Gastrocnemius medialis (tissue), 4 donors: ENCODE measurements around the gene KLHL29. TPM values are rescaled to one million over a fixed set of nuclear protein-coding genes. Genes with fewer than 3 reads are reported as not detected.

ENCODE experiments used
- ATAC-seq, 2 donors: fragments of 150-250 bp; one replicate each; pipeline ENCODE4 v1.9.1; 2016
- DNase-seq, 2 donors: peaks; one replicate each; pipeline ENCODE4 v3.0.0-alpha.2; 2019
- H3K27ac ChIP-seq, 4 donors: fragments of 200-600 bp; sonication (generic); 1 replicate in 1 of 4; 2 replicates in 3 of 4; pipeline ENCODE4 v1.5.1; 2016 to 2018; ENCODE audit warnings: mild to moderate bottlenecking in 2 of 4, moderate library complexity in 1 of 4
- H3K27me3 ChIP-seq, 3 donors: fragments of 200-600 bp; sonication (generic) in 2 of 3; 1 replicate in 1 of 3; 2 replicates in 2 of 3; pipeline versions ENCODE4 v1.5.1 to v1.6.0; 2016 to 2019; ENCODE audit warnings: mild to moderate bottlenecking in 1 of 3, moderate library complexity in 1 of 3
- H3K36me3 ChIP-seq, 2 donors: fragments of 200-600 bp; sonication (generic) in 1 of 2; one replicate each; pipeline ENCODE4 v1.5.1; 2017 to 2018
- H3K4me1 ChIP-seq, 2 donors: fragments of 200-600 bp; sonication (generic) in 1 of 2; one replicate each; pipeline ENCODE4 v1.5.1; 2016 to 2017; ENCODE audit warnings: mild to moderate bottlenecking in 2 of 2
- H3K4me3 ChIP-seq, 4 donors: fragments of 200-600 bp; sonication (generic) in 3 of 4; 1 replicate in 1 of 4; 2 replicates in 3 of 4; pipeline ENCODE4 v1.5.1; 2016 to 2019; ENCODE audit warnings: mild to moderate bottlenecking in 2 of 4
- H3K9me3 ChIP-seq, 3 donors: fragments of 200-600 bp; sonication (generic) in 2 of 3; 1 replicate in 1 of 3; 2 replicates in 2 of 3; pipeline ENCODE4 v1.5.1; 2016 to 2019
- CTCF ChIP-seq, 5 experiments: fragments of 450-650 bp in 3 of 5; fragments of 200-600 bp in 2 of 5; sonication (generic) in 2 of 5; IDR thresholded peaks in 4 of 5; conservative IDR thresholded peaks in 1 of 5; 1 replicate in 4 of 5; 2 replicates in 1 of 5; pipeline ENCODE4 v1.5.1; 2016 to 2019; ENCODE audit warnings: antibody characterized with exemption in 5 of 5, mild to moderate bottlenecking in 3 of 5, moderate library complexity in 3 of 5
- POLR2A ChIP-seq, 2 donors: fragments of 450-650 bp; IDR thresholded peaks; one replicate each; pipeline ENCODE4 v1.6.1; 2017; ENCODE audit warnings: antibody characterized with exemption in 2 of 2, mild to moderate bottlenecking in 2 of 2, moderate library complexity in 2 of 2
- in situ Hi-C, 4 donors: fragments of 200-750 bp; cut with MboI; loops; one replicate each; pipeline versions ENCODE4 v1.15.0 to v1.8.0; 2017; ENCODE audit warnings: low sequenced_read_pairs in 4 of 4
- intact Hi-C: fragments of 100-400 bp; cut with DNase I; formaldehyde crosslinking; loops from one replicate; pipeline ENCODE4 v1.15.1; 2023; ENCODE audit warnings: low total_unique reads
- total RNA-seq, 4 donors: library from RNA; depleted of rRNA; stranded (reverse); fragments of >200 nt; gene quantifications; one replicate each; pipeline versions ENCODE4 v1.1.0 to v1.2.3, GENCODE V29; 2016

KLHL29 gene
- total RNA-seq, 4 donors from 2014 or later = 4.3 to 24.9 (median 8.7) TPM

GRCh38 chr2:23553561-23553960, 168.6 kb downstream of the KLHL29 start:
- intact Hi-C loops (no loop called here), in situ Hi-C loops (no loop called here)
- H3K4me3 ChIP-seq = no peak overlapping the region
- TF ChIP-seq CTCF (IDR thresholded peaks at IDR 0.05 in 4 of 5, conservative IDR thresholded peaks at IDR 0.05 in 1 of 5) (no peak), POLR2A (IDR thresholded peaks at IDR 0.05) (no peak)
- H3K4me1 ChIP-seq = peaks cover 7 to 13% of the 10 kb centered on the region in 2 donors
- DNase-seq = no peak
- no peaks in the 10 kb centered on the region for H3K9me3 ChIP-seq
- no peaks in the 10 kb centered on the region for H3K27me3 ChIP-seq
- peak overlapping the region; percentile 32 to 56 (median 48) for H3K27ac ChIP-seq
- no peak for ATAC-seq
- H3K36me3 ChIP-seq = no peaks in the 10 kb centered on the region

GRCh38 chr2:23554054-23554697, 169.2 kb downstream of the KLHL29 start:
- Histone ChIP-seq H3K27ac (peak overlapping the region; percentile 32 to 56 (median 48)), H3K4me3 (no peak overlapping the region), H3K36me3 (no peaks in the 10 kb centered on the region), H3K27me3 (no peaks in the 10 kb centered on the region), H3K4me1 (peaks cover 7 to 8% of the 10 kb centered on the region in 2 donors), H3K9me3 (no peaks in the 10 kb centered on the region)
- ATAC-seq = peak; percentile 37 to 58
- in situ Hi-C loops (no loop called here), intact Hi-C loops (no loop called here)
- peak in 1 of 2 donors; percentile 54 for DNase-seq
- TF ChIP-seq POLR2A (IDR thresholded peaks at IDR 0.05) (no peak), CTCF (IDR thresholded peaks at IDR 0.05 in 4 of 5, conservative IDR thresholded peaks at IDR 0.05 in 1 of 5) (no peak)

GRCh38 chr2:23555944-23556343, 171.0 kb downstream of the KLHL29 start:
- Histone ChIP-seq H3K9me3 (no peaks in the 10 kb centered on the region), H3K4me1 (peaks cover 13 to 15% of the 10 kb centered on the region in 2 donors), H3K4me3 (no peak overlapping the region), H3K27me3 (no peaks in the 10 kb centered on the region), H3K36me3 (no peaks in the 10 kb centered on the region), H3K27ac (no peak overlapping the region)
- in situ Hi-C loops = no loop called here
- ATAC-seq (no peak), DNase-seq (no peak)
- no peak for TF ChIP-seq CTCF (IDR thresholded peaks at IDR 0.05 in 4 of 5, conservative IDR thresholded peaks at IDR 0.05 in 1 of 5)
- no peak for TF ChIP-seq POLR2A (IDR thresholded peaks at IDR 0.05)
- intact Hi-C loops = no loop called here

- TF ChIP-seq CTCF (IDR thresholded peaks at IDR 0.05 in 4 of 5, conservative IDR thresholded peaks at IDR 0.05 in 1 of 5) (no peak), POLR2A (IDR thresholded peaks at IDR 0.05) (no peak)
- ATAC-seq (no peak), DNase-seq (no peak)
- no peaks in the 10 kb centered on the region for H3K27me3 ChIP-seq
- intact Hi-C loops (no loop called here), in situ Hi-C loops (no loop called here)
- H3K4me1 ChIP-seq = peaks cover 13 to 15% of the 10 kb centered on the region in 2 donors
- peak overlapping the region in 1 of 4 donors; percentile 3 for H3K27ac ChIP-seq
- H3K9me3 ChIP-seq = no peaks in the 10 kb centered on the region
- no peaks in the 10 kb centered on the region for H3K36me3 ChIP-seq
- H3K4me3 ChIP-seq = no peak overlapping the region
Measured at GRCh38 chr2:23556929-23557328, 171.9 kb downstream of the KLHL29 start.

GRCh38 chr2:23557455-23557854, 172.5 kb downstream of the KLHL29 start:
- intact Hi-C loops = no loop called here
- Histone ChIP-seq H3K27me3 (no peaks in the 10 kb centered on the region), H3K27ac (peak overlapping the region in 1 of 4 donors; percentile 3), H3K36me3 (no peaks in the 10 kb centered on the region), H3K9me3 (no peaks in the 10 kb centered on the region), H3K4me3 (no peak overlapping the region), H3K4me1 (peaks cover 13 to 15% of the 10 kb centered on the region in 2 donors)
- TF ChIP-seq CTCF (IDR thresholded peaks at IDR 0.05 in 4 of 5, conservative IDR thresholded peaks at IDR 0.05 in 1 of 5) (no peak), POLR2A (IDR thresholded peaks at IDR 0.05) (no peak)
- in situ Hi-C loops = no loop called here
- ATAC-seq (no peak), DNase-seq (no peak)
